Measurements from ENCODE around the gene SULT1C2. TPM values are rescaled to one million over a fixed set of nuclear protein-coding genes. Genes with fewer than 3 reads are reported as not detected.

SULT1C2 gene
- total and polyA plus RNA-seq, 2 of the 8 experiments (the other 6 are each of a cell fraction or from before 2014, with no cell fraction given), result 2.2 to 2.8 TPM

- TF ChIP-seq, protein P1, sequence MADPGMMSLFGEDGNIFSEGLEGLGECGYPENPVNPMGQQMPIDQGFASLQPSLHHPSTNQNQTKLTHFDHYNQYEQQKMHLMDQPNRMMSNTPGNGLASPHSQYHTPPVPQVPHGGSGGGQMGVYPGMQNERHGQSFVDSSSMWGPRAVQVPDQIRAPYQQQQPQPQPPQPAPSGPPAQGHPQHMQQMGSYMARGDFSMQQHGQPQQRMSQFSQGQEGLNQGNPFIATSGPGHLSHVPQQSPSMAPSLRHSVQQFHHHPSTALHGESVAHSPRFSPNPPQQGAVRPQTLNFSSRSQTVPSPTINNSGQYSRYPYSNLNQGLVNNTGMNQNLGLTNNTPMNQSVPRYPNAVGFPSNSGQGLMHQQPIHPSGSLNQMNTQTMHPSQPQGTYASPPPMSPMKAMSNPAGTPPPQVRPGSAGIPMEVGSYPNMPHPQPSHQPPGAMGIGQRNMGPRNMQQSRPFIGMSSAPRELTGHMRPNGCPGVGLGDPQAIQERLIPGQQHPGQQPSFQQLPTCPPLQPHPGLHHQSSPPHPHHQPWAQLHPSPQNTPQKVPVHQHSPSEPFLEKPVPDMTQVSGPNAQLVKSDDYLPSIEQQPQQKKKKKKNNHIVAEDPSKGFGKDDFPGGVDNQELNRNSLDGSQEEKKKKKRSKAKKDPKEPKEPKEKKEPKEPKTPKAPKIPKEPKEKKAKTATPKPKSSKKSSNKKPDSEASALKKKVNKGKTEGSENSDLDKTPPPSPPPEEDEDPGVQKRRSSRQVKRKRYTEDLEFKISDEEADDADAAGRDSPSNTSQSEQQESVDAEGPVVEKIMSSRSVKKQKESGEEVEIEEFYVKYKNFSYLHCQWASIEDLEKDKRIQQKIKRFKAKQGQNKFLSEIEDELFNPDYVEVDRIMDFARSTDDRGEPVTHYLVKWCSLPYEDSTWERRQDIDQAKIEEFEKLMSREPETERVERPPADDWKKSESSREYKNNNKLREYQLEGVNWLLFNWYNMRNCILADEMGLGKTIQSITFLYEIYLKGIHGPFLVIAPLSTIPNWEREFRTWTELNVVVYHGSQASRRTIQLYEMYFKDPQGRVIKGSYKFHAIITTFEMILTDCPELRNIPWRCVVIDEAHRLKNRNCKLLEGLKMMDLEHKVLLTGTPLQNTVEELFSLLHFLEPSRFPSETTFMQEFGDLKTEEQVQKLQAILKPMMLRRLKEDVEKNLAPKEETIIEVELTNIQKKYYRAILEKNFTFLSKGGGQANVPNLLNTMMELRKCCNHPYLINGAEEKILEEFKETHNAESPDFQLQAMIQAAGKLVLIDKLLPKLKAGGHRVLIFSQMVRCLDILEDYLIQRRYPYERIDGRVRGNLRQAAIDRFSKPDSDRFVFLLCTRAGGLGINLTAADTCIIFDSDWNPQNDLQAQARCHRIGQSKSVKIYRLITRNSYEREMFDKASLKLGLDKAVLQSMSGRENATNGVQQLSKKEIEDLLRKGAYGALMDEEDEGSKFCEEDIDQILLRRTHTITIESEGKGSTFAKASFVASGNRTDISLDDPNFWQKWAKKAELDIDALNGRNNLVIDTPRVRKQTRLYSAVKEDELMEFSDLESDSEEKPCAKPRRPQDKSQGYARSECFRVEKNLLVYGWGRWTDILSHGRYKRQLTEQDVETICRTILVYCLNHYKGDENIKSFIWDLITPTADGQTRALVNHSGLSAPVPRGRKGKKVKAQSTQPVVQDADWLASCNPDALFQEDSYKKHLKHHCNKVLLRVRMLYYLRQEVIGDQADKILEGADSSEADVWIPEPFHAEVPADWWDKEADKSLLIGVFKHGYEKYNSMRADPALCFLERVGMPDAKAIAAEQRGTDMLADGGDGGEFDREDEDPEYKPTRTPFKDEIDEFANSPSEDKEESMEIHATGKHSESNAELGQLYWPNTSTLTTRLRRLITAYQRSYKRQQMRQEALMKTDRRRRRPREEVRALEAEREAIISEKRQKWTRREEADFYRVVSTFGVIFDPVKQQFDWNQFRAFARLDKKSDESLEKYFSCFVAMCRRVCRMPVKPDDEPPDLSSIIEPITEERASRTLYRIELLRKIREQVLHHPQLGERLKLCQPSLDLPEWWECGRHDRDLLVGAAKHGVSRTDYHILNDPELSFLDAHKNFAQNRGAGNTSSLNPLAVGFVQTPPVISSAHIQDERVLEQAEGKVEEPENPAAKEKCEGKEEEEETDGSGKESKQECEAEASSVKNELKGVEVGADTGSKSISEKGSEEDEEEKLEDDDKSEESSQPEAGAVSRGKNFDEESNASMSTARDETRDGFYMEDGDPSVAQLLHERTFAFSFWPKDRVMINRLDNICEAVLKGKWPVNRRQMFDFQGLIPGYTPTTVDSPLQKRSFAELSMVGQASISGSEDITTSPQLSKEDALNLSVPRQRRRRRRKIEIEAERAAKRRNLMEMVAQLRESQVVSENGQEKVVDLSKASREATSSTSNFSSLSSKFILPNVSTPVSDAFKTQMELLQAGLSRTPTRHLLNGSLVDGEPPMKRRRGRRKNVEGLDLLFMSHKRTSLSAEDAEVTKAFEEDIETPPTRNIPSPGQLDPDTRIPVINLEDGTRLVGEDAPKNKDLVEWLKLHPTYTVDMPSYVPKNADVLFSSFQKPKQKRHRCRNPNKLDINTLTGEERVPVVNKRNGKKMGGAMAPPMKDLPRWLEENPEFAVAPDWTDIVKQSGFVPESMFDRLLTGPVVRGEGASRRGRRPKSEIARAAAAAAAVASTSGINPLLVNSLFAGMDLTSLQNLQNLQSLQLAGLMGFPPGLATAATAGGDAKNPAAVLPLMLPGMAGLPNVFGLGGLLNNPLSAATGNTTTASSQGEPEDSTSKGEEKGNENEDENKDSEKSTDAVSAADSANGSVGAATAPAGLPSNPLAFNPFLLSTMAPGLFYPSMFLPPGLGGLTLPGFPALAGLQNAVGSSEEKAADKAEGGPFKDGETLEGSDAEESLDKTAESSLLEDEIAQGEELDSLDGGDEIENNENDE (IDR thresholded peaks at IDR 0.05; ENCODE audit: insufficient replicate concordance, low read length), result no peak
- no peak for TF ChIP-seq TAF7 (optimal IDR thresholded peaks at IDR 0.05; ENCODE audit: borderline replicate concordance, low read depth, low read length)
- no peak for TF ChIP-seq GTF2F1 (IDR thresholded peaks at IDR 0.05; ENCODE audit: borderline replicate concordance, low read depth, low read length)
- TF ChIP-seq CBX8 (IDR thresholded peaks at IDR 0.05; ENCODE audit: borderline replicate concordance, low read depth, low read length), result no peak
- TF ChIP-seq POU5F1 (IDR thresholded peaks at IDR 0.05; ENCODE audit: low read depth, low read length), result no peak
- no peak for TF ChIP-seq RBBP5 (IDR thresholded peaks at IDR 0.05; ENCODE audit: borderline replicate concordance, low read depth, low read length)
Measured at GRCh38 chr2:108323619-108324018, 34.9 kb downstream of the SULT1C2 start (continued).

Measured in H1 (cell line).